GM12891 (cell line): ENCODE data around the gene TRIP12.

Source experiments
- PAX5 ChIP-seq: IDR thresholded peaks from 2 replicates; pipeline ENCODE4 v1.6.1; 2011; ENCODE audit warnings: low read length, moderate library complexity, mild to moderate bottlenecking; ENCODE audit not compliant: insufficient read depth, severe bottlenecking
- POLR2A ChIP-seq: IDR thresholded peaks from 2 replicates; pipeline ENCODE4 v1.6.1; 2011; ENCODE audit warnings: low read depth, low read length, control low read depth
- POLR2AphosphoS5 ChIP-seq: IDR thresholded peaks from 2 replicates; pipeline ENCODE4 v1.6.1; 2011; ENCODE audit warnings: low read depth, low read length, control low read depth
- SPI1 ChIP-seq: IDR thresholded peaks from 2 replicates; pipeline ENCODE4 v1.6.1; 2011; ENCODE audit warnings: low read depth, low read length, control low read depth
- TAF1 ChIP-seq: IDR thresholded peaks from 2 replicates; pipeline ENCODE4 v1.6.1; 2011; ENCODE audit warnings: low read depth, low read length, control low read depth

- no peak for TF ChIP-seq POLR2AphosphoS5
- no peak for TF ChIP-seq POLR2A
- TF ChIP-seq PAX5, result no peak
- no peak for TF ChIP-seq SPI1
- no peak for TF ChIP-seq TAF1
Observed at GRCh38 chr2:229777716-229778115, 144.1 kb downstream of the TRIP12 start.
